Subcutaneous abdominal adipose tissue (tissue), 5 donors: Measurements from ENCODE around the gene TEX9.
"Not testable (repeated sequence)": the region's sequence is repeated elsewhere in the genome, so short reads cannot be mapped to it uniquely, and the experiment has no call there.

Experiments
- H3K27ac ChIP-seq: one replicate; pipeline ENCODE4 v1.7.0; 2013; ENCODE audit warnings: low read depth, mild to moderate bottlenecking, inconsistent platforms, low read length, moderate library complexity
- H3K27me3 ChIP-seq, 5 donors: one replicate each; pipeline ENCODE4 v1.7.0; 2013; ENCODE audit warnings: low read length in 5 of 5, inconsistent platforms in 1 of 5; ENCODE audit not compliant: control insufficient read depth in 5 of 5, insufficient read depth in 4 of 5
- H3K36me3 ChIP-seq, 5 donors: one replicate each; pipeline ENCODE4 v1.7.0; 2013; ENCODE audit warnings: low read length in 5 of 5; ENCODE audit not compliant: control insufficient read depth in 5 of 5, insufficient read depth in 5 of 5
- H3K4me1 ChIP-seq, 5 donors: one replicate each; pipeline ENCODE4 v1.7.0; 2013; ENCODE audit warnings: low read length in 5 of 5, mild to moderate bottlenecking in 3 of 5, moderate library complexity in 1 of 5; ENCODE audit not compliant: control insufficient read depth in 5 of 5, insufficient read depth in 5 of 5
- H3K4me3 ChIP-seq, 5 donors: one replicate each; pipeline ENCODE4 v1.7.0; 2013; ENCODE audit warnings: low read length in 5 of 5, low read depth in 1 of 5
- H3K9ac ChIP-seq, 5 donors: one replicate each; pipeline ENCODE4 v1.7.0; 2013; ENCODE audit warnings: low read length in 5 of 5, mild to moderate bottlenecking in 4 of 5, moderate library complexity in 3 of 5
- H3K9me3 ChIP-seq, 5 donors: one replicate each; pipeline ENCODE4 v1.7.0; 2013; ENCODE audit warnings: low read length in 5 of 5; ENCODE audit not compliant: control insufficient read depth in 5 of 5
- donor health status: healthy.
- donor health status: healthy.
- donor health status: healthy.
- donor health status: healthy.
- donor health status: healthy.

The TEX9 gene

GRCh38 chr15:56390739-56391267 lies 25.6 kb downstream of the TEX9 start:
- Histone ChIP-seq H3K27ac (no peak overlapping the region), H3K36me3 (no peaks in the 10 kb centered on the region), H3K9ac (no peak overlapping the region), H3K9me3 (peaks cover 0 to 2% (median 0%) of the 10 kb centered on the region in 5 donors), H3K4me3 (no peak overlapping the region), H3K4me1 (no peaks in the 10 kb centered on the region), H3K27me3 (no peaks in the 10 kb centered on the region)

- no peak overlapping the region for H3K27ac ChIP-seq
- H3K9ac ChIP-seq: no peak overlapping the region
- no peaks in the 10 kb centered on the region for H3K27me3 ChIP-seq
- H3K4me3 ChIP-seq: no peak overlapping the region
- no peaks in the 10 kb centered on the region for H3K4me1 ChIP-seq
- H3K9me3 ChIP-seq: no peaks in the 10 kb centered on the region
- no peaks in the 10 kb centered on the region for H3K36me3 ChIP-seq
These were observed 28.1 kb downstream of the TEX9 start for GRCh38 chr15:56393277-56393676.

DNA sequence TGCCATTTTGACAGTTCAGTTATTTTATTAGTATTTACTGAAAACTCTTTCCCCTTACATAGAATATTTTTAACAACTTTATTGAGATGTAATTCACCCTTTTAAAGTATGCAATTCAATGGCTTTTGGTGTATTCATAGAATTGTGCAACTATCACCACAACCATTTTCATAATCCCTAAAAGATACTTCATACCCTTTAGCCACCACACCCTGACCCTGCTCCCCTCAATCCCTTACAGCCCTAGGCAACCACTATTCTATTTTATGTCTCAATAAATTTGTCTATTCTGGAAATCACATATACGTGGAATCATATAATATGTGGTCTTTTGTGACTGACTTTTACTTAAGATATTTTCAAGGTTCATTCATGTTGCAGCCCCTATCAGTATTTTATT lies 29.7 kb downstream of the TEX9 start:
- H3K4me1 ChIP-seq: no peaks in the 10 kb centered on the region
- H3K4me3 ChIP-seq: no peak overlapping the region
- H3K9me3 ChIP-seq: no peaks in the 10 kb centered on the region
- no peaks in the 10 kb centered on the region for H3K27me3 ChIP-seq
- H3K27ac ChIP-seq: no peak overlapping the region
- no peak overlapping the region for H3K9ac ChIP-seq
- no peaks in the 10 kb centered on the region for H3K36me3 ChIP-seq

GRCh38 chr15:56397325-56397724 lies 32.1 kb downstream of the TEX9 start:
- not testable (repeated sequence) for H3K9me3 ChIP-seq, H3K27ac ChIP-seq, H3K36me3 ChIP-seq, H3K9ac ChIP-seq, H3K27me3 ChIP-seq, H3K4me3 ChIP-seq, H3K4me1 ChIP-seq

DNA sequence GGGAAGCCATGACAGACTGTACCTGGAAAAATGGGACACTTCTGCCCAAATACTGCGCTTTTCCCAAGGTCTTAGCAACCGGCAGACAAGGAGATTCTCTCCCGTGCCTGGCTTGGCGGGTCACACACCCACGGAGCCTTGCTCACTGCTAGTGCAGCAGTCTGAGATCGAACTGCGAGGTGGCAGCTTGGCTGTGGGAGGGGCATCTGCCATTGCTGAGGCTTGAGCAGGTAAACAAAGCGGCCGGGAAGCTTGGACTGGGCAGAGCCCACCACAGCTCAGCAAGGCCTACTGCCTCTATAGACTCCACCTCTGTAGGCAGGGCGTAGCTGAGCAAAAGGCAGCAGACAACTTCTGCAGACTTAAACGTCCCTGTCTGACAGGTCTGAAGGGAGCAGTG lies 34.0 kb downstream of the TEX9 start:
- H3K4me1 ChIP-seq, H3K4me3 ChIP-seq, H3K9ac ChIP-seq, H3K27me3 ChIP-seq, H3K9me3 ChIP-seq, H3K36me3 ChIP-seq, H3K27ac ChIP-seq: not testable (repeated sequence)

- no peaks in the 10 kb centered on the region for H3K4me1 ChIP-seq
- no peak overlapping the region for H3K27ac ChIP-seq
- H3K4me3 ChIP-seq: no peak overlapping the region
- peaks cover 0 to 4% (median 0%) of the 10 kb centered on the region in 5 donors for H3K36me3 ChIP-seq
- H3K9ac ChIP-seq: no peak overlapping the region
- H3K9me3 ChIP-seq: peaks cover 0 to 2% (median 0%) of the 10 kb centered on the region in 5 donors
- no peaks in the 10 kb centered on the region for H3K27me3 ChIP-seq
These were observed 45.5 kb downstream of the TEX9 start for GRCh38 chr15:56410721-56411120.

- no peak overlapping the region for H3K27ac ChIP-seq
- no peak overlapping the region for H3K9ac ChIP-seq
- no peaks in the 10 kb centered on the region for H3K4me1 ChIP-seq
- H3K27me3 ChIP-seq: no peaks in the 10 kb centered on the region
- peaks cover 0 to 2% (median 0%) of the 10 kb centered on the region in 5 donors for H3K9me3 ChIP-seq
- peaks cover 0 to 4% (median 0%) of the 10 kb centered on the region in 5 donors for H3K36me3 ChIP-seq
- no peak overlapping the region for H3K4me3 ChIP-seq
These were observed 46.0 kb downstream of the TEX9 start for GRCh38 chr15:56411122-56411749.

- H3K4me3 ChIP-seq, H3K27ac ChIP-seq, H3K4me1 ChIP-seq, H3K36me3 ChIP-seq, H3K9me3 ChIP-seq, H3K27me3 ChIP-seq, H3K9ac ChIP-seq: not testable (repeated sequence)
These were observed 48.0 kb downstream of the TEX9 start for GRCh38 chr15:56413114-56413733.

DNA sequence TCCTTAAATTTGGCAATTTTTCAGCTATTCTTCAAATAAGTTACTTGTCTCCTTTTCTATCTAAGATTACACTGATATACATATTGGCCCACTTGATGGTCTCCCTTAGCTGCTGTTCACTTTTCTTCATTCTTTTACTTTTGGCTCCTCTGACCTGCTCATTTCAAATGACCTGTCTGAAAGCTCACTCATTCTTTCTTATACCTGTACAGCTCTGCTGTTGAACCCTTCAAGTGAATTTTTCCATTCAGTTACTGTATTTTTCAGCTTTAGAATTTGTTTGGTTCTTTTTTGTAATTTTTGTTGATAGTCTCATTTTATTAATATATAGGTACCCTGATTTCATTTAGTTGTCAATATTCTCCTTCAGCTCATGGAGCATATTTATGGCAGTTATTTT lies 60.0 kb downstream of the TEX9 start:
- Histone ChIP-seq H3K27ac (no peak overlapping the region), H3K4me1 (peaks cover 0 to 7% (median 0%) of the 10 kb centered on the region in 5 donors), H3K9me3 (no peaks in the 10 kb centered on the region), H3K9ac (no peak overlapping the region), H3K4me3 (no peak overlapping the region), H3K27me3 (no peaks in the 10 kb centered on the region), H3K36me3 (peaks cover 0 to 4% (median 0%) of the 10 kb centered on the region in 5 donors)

DNA sequence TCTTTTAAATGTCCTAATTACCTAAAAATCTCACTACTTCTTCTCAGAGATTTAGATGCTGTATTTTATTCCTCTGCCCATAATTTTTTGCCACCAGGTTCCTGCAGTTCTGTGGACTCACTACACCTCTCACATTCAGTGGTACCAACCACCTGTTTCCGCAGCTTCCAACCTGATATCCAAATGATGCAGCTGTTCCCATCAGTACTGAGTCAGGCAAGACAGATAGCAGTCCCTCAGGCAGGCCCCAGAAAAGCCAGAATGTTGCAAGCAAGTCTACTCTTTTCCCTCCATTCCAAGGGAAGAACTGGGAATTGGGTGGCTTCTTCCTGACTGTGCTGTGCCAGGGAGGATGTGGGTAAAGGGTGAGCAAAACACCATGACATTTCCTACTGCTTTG lies 60.8 kb downstream of the TEX9 start:
- no peak overlapping the region for H3K27ac ChIP-seq
- H3K4me3 ChIP-seq: peak overlapping the region in 1 of 5 donors; percentile 44
- H3K36me3 ChIP-seq: peaks cover 0 to 4% (median 0%) of the 10 kb centered on the region in 5 donors
- H3K4me1 ChIP-seq: peaks cover 0 to 7% (median 0%) of the 10 kb centered on the region in 5 donors
- H3K9ac ChIP-seq: no peak overlapping the region
- H3K9me3 ChIP-seq: no peaks in the 10 kb centered on the region
- H3K27me3 ChIP-seq: no peaks in the 10 kb centered on the region
